Gastroesophageal sphincter (tissue), 4 donors: ENCODE results near the gene RTP1. TPM values are rescaled to one million over a fixed set of nuclear protein-coding genes. Genes with fewer than 3 reads are reported as not detected.

Source experiments
- ATAC-seq: fragments of 150-250 bp; one replicate; pipeline ENCODE4 v1.9.1; 2016; ENCODE audit warnings: mild to moderate bottlenecking, moderate library complexity
- H3K27ac ChIP-seq, 4 donors: fragments of 200-600 bp; sonication (generic) in 3 of 4; 1 replicate in 3 of 4; 2 replicates in 1 of 4; pipeline ENCODE4 v1.5.1; 2016 to 2019
- H3K27me3 ChIP-seq: fragments of 200-600 bp; sonication (generic); one replicate; pipeline ENCODE4 v1.5.1; 2019
- H3K36me3 ChIP-seq, 2 donors: fragments of 200-600 bp; sonication (generic); one replicate each; pipeline ENCODE4 v1.5.1; 2019; ENCODE audit warnings: control low read depth in 1 of 2
- H3K4me1 ChIP-seq, 3 donors: fragments of 200-600 bp; sonication (generic); 1 replicate in 2 of 3; 2 replicates in 1 of 3; pipeline ENCODE4 v1.5.1; 2016 to 2019; ENCODE audit warnings: control low read depth in 2 of 3
- H3K4me3 ChIP-seq, 2 donors: fragments of 200-600 bp; sonication (generic); one replicate each; pipeline ENCODE4 v1.5.1; 2019; ENCODE audit warnings: mild to moderate bottlenecking in 1 of 2, moderate library complexity in 1 of 2
- H3K9me3 ChIP-seq, 3 donors: fragments of 200-600 bp; sonication (generic); one replicate each; pipeline ENCODE4 v1.5.1; 2017 to 2019; ENCODE audit warnings: control low read depth in 2 of 3
- CTCF ChIP-seq, 4 experiments: fragments of 200-600 bp in 2 of 4; fragments of 450-650 bp in 2 of 4; sonication (generic) in 1 of 4; IDR thresholded peaks; one replicate each; pipeline ENCODE4 v1.5.1; 2017 to 2019; ENCODE audit warnings: antibody characterized with exemption in 4 of 4, mild to moderate bottlenecking in 2 of 4, moderate library complexity in 2 of 4
- EP300 ChIP-seq: sonication (generic); formaldehyde crosslinking; IDR thresholded peaks from one replicate; pipeline ENCODE4 v1.6.1; 2017; ENCODE audit warnings: antibody characterized with exemption, mild to moderate bottlenecking
- POLR2A ChIP-seq, 2 donors: fragments of 450-650 bp; IDR thresholded peaks; one replicate each; pipeline ENCODE4 v1.6.1; 2017; ENCODE audit warnings: antibody characterized with exemption in 2 of 2, mild to moderate bottlenecking in 2 of 2, moderate library complexity in 1 of 2
- POLR2AphosphoS5 ChIP-seq: sonication (generic); formaldehyde crosslinking; IDR thresholded peaks from one replicate; pipeline ENCODE4 v1.6.1; 2017; ENCODE audit warnings: antibody characterized with exemption
- WGBS, 2 donors: methylation state at CpG; one replicate each; pipeline ENCODE4 v1.1.5; 2018; ENCODE audit warnings: low coverage in 1 of 2; 5-methylcytosine and 5-hydroxymethylcytosine counted together
- total RNA-seq, 4 donors: library from RNA; depleted of rRNA; stranded (reverse); fragments of >200 nt; gene quantifications; one replicate each; pipeline ENCODE4 v1.1.0, GENCODE V29; 2016

The RTP1 gene
- total RNA-seq, 4 donors from 2014 or later = not detected

- TF ChIP-seq POLR2AphosphoS5 (no peak), EP300 (no peak), CTCF (IDR thresholded peaks at IDR 0.05) (no peak), POLR2A (IDR thresholded peaks at IDR 0.05) (no peak)
- H3K27me3 ChIP-seq = no peaks in the 10 kb centered on the region
- H3K4me3 ChIP-seq = no peak overlapping the region
- H3K9me3 ChIP-seq = no peaks in the 10 kb centered on the region
- no peaks in the 10 kb centered on the region for H3K36me3 ChIP-seq
- H3K4me1 ChIP-seq = peaks cover 15 to 54% (median 28%) of the 10 kb centered on the region in 3 donors
- peak overlapping the region; percentile 44 to 72 (median 56) for H3K27ac ChIP-seq
- WGBS, 2 donors = 44 to 63% methylated on average over 1 of the region's 1 CpG
- no peak for ATAC-seq
Measured at GRCh38 chr3:187208159-187208558, 10.9 kb downstream of the RTP1 start.

GRCh38 chr3:187209491-187209890 is 12.2 kb downstream of the RTP1 start:
- H3K4me1 ChIP-seq = peaks cover 15 to 54% (median 28%) of the 10 kb centered on the region in 3 donors
- H3K9me3 ChIP-seq = no peaks in the 10 kb centered on the region
- H3K4me3 ChIP-seq = no peak overlapping the region
- TF ChIP-seq EP300 = no peak
- no peak for TF ChIP-seq POLR2A (IDR thresholded peaks at IDR 0.05)
- no peak for TF ChIP-seq CTCF (IDR thresholded peaks at IDR 0.05)
- TF ChIP-seq POLR2AphosphoS5 = no peak
- ATAC-seq = no peak
- H3K27ac ChIP-seq = peak overlapping the region in 3 of 4 donors; percentile 45 to 72 (median 67)
- no peaks in the 10 kb centered on the region for H3K36me3 ChIP-seq
- H3K27me3 ChIP-seq = no peaks in the 10 kb centered on the region

- H3K4me3 ChIP-seq = no peak overlapping the region
- H3K4me1 ChIP-seq = peaks cover 15 to 54% (median 28%) of the 10 kb centered on the region in 3 donors
- no peaks in the 10 kb centered on the region for H3K27me3 ChIP-seq
- 38 to 67% methylated on average over 1 of the region's 1 CpG for WGBS, 2 donors
- no peaks in the 10 kb centered on the region for H3K9me3 ChIP-seq
- no peak for ATAC-seq
- H3K27ac ChIP-seq = peak overlapping the region in 2 of 4 donors; percentile 67 to 72
- no peaks in the 10 kb centered on the region for H3K36me3 ChIP-seq
- TF ChIP-seq POLR2A (IDR thresholded peaks at IDR 0.05) = no peak
- TF ChIP-seq POLR2AphosphoS5 = no peak
- TF ChIP-seq EP300 = no peak
- no peak for TF ChIP-seq CTCF (IDR thresholded peaks at IDR 0.05)
Measured at GRCh38 chr3:187210091-187210490, 12.8 kb downstream of the RTP1 start.

GRCh38 chr3:187210545-187211327 is 13.4 kb downstream of the RTP1 start:
- WGBS, 2 donors = 50 to 61% methylated on average over 2 to 5 of the region's 6 CpGs

GRCh38 chr3:187211532-187212195 is 14.4 kb downstream of the RTP1 start:
- Histone ChIP-seq H3K4me1 (peaks cover 14 to 53% (median 28%) of the 10 kb centered on the region in 3 donors), H3K36me3 (no peaks in the 10 kb centered on the region), H3K9me3 (no peaks in the 10 kb centered on the region), H3K27ac (peak overlapping the region in 2 of 4 donors; percentile 6 to 33), H3K4me3 (no peak overlapping the region), H3K27me3 (no peaks in the 10 kb centered on the region)
- no peak for TF ChIP-seq POLR2AphosphoS5
- TF ChIP-seq EP300 = no peak
- TF ChIP-seq CTCF (IDR thresholded peaks at IDR 0.05) = no peak
- TF ChIP-seq POLR2A (IDR thresholded peaks at IDR 0.05) = no peak
- ATAC-seq = no peak
- WGBS, 2 donors = 64 to 75% methylated on average over 3 of the region's 3 CpGs

More at GRCh38 chr3:187210545-187211327, 13.4 kb downstream of the RTP1 start:
- Histone ChIP-seq H3K9me3 (no peaks in the 10 kb centered on the region), H3K36me3 (no peaks in the 10 kb centered on the region), H3K27me3 (no peaks in the 10 kb centered on the region), H3K4me3 (no peak overlapping the region), H3K4me1 (peaks cover 15 to 54% (median 28%) of the 10 kb centered on the region in 3 donors), H3K27ac (peak overlapping the region in 3 of 4 donors; percentile 2 to 72 (median 33))
- TF ChIP-seq POLR2AphosphoS5 (peak; percentile 36), POLR2A (IDR thresholded peaks at IDR 0.05) (no peak)
- peak; percentile 75 for ATAC-seq
